ENCODE measurements around the gene PRKAG2.
"Not testable (repeated sequence)": the region's sequence is repeated elsewhere in the genome, so short reads cannot be mapped to it uniquely, and the experiment has no call there.

Gene PRKAG2

DNA sequence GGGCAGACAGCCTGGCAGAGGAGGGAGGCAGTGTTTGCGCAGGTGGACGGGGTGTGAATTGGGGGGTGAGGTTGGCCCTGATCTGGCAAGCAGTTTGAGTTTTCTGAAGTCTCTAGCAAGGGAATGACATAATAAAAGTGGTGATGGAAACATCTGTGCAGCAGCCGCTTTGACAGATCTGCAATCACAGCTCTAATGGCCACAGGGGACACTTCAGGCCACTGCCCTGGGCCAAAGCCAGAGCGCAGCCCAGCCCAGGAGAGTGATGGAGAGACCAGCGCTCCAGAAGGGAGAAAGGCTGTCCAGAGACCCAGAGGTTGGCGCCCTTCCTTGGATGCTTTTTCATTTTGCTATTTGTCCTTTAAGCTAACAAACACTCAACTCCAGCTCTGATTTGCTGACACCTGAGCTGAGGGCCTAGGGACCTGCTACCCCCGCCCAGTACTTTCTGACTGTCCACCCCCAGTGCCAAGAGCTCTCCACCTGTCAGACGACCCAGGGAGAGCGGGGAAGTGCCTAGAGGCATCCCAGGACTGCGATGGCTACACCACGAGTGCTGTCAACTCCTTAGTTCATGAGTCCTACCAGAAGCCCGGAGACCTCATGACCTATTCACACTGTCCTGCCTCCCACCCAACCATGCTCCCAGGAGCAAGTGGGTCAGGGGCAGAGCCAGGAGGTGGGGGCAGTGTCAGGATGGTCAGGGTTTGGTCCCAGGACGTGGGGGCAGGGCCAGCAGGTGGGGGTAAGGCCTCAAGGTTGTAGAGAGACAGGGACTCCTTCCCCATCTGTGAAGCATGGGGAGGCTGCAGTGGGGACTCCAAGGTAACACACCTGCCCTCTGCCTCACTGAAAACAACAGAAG lies 112.6 kb downstream of the PRKAG2 start:
- no peak for DNase-seq (ENCODE audit: low spot score)

DNA sequence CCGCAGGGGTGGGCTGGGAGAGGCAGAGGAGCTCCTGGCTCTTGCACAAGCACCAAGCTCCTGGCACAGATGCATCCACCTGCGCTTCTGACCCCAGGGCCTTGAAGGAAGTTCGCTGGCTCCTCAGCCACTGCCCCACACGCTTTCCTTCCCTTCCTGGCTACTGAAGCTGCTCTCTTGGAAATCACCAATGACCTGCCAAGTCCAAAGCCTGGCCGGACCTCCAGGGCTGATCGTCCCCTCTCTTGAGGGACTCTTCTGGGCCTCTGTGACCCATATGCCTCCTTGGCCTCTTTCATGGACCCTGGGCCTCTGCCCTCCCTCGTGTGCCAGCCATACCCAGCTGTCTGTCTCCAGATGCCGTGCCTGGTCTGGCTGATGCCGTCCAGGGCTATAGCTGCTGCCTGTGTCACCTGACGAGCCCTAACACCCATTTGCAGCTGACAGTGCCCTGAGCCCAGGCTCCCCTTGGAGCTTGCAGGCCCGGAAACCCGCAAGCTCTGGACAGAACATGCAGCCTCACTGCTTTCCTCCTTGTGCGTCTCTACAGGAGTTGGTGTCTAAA lies 113.4 kb downstream of the PRKAG2 start:
- DNase-seq (ENCODE audit: low spot score) = no peak

DNA sequence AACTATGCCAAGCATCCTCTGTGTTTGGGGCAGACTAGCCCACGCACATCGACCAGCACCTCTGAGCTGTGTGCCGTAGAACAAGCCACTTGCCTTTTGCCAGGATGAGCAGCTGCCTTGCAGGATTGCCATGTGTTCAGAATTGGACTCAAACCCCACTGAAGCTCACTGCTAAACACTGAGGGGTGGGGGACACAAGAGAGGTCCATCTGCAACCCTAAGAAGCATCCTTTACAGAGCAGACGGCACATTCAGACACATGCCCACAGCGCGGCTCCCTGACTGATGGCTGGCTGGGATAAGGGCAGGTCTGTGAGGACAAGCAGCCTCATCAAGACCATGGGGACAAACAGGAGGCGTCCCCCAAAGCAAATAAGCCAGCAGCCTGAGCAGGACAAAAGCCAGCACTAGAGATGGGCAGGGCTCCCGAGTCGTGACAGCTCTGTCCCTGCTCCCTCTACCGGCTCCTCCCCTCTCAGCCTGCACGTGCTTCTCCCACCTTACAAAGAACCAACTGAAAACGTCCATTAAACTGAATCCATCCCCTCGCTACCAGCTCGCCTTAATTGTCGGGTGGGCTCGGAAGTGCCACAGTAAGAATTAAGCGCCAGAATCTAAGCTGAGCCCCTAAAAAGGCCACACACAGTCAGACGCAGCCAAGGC lies 114.2 kb downstream of the PRKAG2 start:
- no peak for DNase-seq (ENCODE audit: low spot score)

DNA sequence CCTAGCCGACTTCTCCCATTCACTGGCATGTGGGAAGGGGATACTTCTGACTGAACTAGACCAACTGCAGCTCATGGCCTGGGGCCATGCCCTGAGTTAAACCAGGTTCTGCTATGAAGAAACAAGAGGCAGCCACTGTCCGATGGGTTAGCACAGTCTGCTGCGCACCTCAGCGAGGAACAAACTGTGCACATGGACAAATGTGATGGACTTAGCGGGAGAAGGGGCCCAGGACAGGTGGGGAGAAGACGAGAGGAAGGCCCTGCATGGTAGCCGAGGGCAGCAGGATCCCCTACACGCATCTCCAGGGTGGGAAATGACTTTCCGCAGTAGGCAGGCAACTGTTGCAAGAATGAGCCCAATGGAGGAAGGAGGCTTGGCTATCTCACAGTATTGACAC lies 115.0 kb downstream of the PRKAG2 start:
- DNase-seq (ENCODE audit: low spot score) = no peak

DNA sequence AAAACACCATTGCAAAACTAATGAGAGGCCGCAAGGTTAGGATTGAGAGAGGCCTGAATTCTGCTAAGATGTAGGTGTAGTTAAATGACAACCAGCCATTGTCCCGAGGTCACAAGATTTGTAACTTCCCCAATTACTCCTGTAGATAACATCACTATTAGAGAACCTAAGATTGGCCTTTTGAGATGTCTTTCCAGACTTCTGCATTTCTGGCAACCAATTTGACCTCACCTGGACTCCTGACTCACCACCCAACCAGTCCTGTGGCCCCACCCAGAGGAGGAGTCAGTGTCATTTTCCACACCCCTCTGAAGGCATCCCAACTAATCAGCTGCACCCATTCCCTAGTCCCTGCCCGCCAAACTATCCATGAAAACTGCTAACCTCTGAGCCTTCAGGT lies 115.7 kb downstream of the PRKAG2 start:
- no peak for DNase-seq (ENCODE audit: low spot score)

DNA sequence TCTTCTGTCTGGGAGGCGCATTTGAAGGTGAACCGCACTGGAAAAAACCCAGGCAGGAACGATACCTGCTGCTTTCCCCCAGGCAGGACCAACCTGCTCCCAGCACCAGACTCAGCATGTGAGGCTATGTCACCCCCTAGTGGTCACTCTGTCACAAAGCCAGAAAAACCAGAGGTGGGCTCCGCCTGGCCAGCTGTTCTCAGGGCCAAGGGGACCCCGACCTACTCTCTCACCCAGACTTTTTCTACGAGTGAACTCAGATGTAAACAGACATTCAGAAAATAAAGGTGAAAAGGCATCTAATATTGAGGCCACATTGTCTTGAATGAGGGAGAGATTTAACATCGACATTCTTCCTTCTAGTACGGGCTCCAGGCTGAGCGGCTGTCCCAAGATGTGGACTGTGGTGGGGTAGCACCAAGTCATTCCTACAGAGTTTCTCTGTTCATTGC lies 117.3 kb downstream of the PRKAG2 start:
- DNase-seq (ENCODE audit: low spot score) = peak; percentile 61

DNA sequence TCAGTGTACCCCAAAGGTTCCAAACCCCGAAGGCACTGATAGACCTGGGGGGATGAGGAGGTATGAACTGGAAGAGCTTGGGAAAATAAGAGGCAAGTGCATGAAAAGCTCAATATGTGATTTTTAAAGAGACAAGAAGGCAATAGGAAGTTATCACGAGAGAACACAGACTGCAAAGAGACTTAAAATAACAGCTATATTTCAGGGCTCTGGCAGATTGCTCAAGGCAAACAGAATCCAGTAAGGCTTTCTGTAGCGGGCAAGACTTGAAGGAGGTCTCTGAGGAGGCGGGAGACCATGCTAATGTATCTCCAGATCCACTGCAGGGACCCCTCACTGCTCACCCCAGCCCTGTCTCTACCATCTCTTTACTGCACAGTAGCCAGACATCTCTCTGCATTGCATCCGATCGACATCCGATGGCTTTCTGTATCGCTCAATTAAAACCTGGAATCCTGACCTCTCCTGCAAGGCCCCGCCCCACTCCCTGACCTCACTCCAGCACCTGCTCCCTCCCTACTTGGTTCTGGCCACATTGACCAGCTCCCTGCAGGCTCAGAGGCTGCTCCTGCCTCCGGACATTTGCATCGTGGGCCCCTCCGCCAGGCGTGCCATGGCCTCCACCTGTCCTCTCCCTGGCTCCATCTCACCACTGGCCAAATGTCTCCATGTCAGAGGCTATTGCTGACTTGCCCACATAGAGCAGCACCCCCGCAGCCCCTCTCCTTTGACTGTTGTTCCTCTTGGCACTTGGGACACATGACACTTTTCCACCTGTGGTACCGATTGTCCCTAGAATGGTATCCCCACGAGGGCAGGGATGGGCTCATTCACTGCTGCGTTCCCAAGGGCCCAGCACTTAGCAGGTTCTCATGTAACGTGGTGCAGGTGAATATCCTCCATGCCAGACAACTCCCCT lies 118.0 kb downstream of the PRKAG2 start:
- no peak for DNase-seq (ENCODE audit: low spot score)

DNA sequence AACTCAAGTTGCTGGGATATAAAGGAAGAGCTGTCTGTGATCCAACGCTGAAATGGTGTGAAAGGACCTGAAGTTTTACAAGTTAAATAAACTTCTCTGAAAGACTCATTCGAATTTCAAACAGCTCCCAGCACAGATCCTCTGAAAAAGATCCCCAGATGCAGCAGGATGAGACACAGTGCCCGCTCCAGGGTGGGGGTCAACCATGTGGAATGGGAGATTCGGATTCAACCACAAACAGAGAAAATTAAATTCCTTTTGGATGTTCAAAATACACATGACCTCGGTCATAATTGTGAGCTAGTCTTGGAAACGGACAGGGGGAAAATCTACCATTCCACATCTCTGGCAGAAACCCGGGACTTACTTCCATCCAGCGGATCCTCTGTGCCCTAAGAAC lies 119.6 kb downstream of the PRKAG2 start:
- DNase-seq (ENCODE audit: low spot score) = no peak

DNA sequence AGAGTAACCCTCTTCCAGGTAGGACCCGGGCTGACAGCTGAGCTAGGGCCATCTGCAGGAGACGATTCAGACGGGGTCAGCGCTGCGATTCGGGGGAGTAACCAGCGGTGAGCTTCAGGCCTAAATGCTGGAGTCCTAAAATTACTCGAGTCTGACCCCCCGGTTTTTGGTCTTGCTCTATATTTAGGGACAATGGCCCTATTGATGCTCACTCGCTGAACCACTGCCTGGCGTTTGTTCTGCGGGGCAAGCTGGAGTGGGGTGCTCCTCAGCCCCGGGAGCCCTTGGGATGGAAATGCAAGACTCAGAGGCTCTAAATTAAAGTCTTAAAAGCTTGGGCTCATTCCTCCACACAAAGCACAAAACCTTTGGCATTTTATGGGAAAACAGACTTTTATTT lies 120.0 kb downstream of the PRKAG2 start:
- no peak for DNase-seq (ENCODE audit: low spot score)

DNA sequence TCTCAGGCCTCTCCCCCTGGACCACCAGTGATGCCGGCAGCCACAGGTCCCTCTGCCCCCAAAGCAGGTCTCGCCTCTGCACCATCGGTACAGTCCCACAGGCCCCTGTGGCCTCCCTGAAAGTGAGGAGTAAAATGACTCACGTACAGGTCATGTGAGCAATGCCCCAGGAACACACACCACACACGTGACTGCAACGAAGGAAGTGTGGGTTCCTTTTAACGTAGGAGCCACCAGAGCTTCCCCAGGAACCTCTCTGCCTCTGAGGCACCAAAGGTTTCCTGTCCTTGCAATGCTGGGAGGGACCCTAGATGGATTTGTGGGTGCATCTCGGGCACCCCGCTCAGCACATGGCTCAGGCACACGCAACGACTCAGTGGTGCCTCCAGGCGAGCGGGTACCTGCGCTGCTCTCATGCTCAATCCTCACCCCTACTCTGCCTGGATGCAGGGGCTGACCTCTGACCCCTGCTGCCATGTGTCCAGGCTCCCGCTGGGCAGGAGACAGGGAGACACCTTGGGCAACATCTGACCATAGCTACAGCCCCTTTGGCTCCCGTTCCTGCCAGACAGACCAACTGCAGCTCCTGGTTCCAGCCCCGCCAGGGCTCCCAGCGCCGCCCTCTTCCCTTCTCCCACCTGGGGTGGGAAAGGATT lies 120.7 kb downstream of the PRKAG2 start:
- peak; percentile 69 for DNase-seq (ENCODE audit: low spot score)

DNA sequence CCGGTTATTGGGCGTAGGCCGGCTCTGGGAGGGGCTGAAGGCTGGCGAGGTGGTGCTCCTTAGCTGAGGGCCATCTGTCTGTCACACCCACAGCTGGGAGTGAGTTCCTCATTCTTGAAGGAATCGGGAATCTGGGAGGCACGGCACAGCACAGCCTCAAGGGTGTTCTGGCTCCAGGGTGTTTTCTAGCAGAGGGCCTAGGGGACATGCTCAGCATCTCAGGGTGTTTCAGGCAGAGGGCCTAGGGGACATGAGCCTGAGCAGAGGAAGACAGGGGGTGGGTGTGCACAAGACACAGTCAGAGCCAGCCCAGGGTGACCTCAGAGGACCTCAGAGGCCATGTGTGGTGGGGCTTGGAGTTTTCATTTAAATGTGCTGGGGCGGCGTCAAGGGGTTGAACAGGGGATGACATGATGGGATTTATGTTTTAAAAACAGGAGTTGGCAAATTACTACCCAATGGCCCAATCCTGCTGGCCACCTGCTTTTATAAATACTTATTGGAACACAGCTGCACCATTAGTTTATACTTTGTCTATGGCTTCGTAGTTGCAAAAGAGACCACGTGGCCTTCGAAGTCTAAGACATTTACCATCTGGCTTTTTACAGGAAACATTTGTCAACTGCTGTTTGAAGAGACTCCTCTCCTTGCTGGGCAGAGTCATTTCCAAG lies 121.6 kb downstream of the PRKAG2 start:
- no peak for DNase-seq (ENCODE audit: low spot score)

DNA sequence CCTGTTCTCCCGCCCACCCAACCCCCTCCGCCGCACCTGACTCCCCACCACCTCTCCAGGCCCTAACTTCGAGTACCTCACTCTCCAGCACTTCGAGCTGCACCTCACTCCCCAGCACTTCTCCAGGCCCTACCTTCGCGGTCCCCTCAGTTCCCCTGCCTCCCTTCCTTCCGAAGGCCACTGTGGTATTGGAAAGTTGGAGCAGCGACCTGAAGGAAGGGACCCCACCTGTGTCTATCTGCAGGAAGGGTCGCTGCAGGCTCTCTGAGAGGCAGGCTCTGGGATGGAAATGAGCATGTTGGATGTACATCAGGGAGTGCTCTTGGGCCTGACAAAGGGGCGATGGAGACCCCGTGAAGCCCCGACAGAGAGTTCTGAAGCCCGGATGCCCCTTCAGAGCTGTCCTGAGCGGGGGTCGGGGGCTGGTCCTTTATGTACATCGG lies 122.2 kb downstream of the PRKAG2 start:
- DNase-seq (ENCODE audit: low spot score) = no peak

DNA sequence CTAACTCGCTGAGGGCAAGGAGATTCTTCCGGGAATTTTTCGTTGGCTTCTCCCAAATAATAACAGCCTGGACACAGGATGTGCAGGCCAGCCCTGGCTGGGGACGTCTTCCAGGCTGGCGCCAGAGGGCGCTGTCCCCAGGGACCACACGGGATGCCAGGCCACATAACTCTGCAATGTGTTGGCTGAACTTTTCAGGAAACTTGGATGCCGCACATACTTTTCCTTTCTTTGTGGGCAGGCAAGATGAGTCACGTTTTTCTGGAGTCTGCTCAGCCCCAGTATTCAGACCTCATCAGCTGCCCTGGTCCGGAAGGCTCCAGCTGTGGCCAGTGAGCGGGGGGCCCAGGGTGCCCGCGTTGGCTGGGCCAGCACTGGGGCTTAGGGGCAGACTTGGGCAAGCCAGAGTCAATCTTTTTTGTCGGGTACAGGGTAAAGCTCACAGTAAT lies 122.7 kb downstream of the PRKAG2 start:
- no peak for DNase-seq (ENCODE audit: low spot score)

DNA sequence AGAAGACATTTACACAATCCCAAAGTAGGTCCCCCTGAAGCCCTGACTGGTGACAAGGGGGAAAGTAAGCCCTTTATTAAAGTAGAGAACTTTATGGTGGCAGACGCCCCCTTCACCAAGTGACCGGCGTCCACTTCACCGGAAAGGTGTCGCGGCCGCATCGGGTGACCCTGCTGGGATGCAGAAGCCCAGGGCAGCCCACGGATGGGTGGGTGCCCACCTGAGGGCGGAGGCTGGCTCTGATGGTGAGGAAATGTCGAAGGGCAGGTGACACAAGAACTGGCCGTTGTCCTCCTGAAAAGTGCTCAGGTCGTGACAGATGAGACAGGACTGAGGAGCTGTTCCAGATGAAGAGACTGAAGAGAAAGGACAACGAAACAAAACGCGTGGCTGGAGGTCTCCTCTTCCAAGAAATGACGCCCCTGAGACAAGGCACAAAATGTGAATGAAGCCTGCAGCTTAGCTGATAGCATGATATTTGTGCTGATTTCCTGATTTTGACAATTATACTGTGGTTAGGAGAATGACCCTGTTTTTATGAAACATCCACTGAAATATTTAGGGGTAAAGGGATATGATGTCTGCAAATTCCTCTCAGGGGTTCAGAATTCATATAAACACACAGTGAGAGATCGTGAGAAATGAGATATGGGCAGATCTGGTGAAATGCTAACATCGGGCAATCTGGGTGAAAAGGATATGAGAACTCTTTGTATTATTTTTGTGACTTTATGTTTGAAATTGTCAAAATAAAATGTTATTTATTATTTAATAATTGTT lies 123.9 kb downstream of the PRKAG2 start:
- DNase-seq (ENCODE audit: low spot score) = no peak

DNA sequence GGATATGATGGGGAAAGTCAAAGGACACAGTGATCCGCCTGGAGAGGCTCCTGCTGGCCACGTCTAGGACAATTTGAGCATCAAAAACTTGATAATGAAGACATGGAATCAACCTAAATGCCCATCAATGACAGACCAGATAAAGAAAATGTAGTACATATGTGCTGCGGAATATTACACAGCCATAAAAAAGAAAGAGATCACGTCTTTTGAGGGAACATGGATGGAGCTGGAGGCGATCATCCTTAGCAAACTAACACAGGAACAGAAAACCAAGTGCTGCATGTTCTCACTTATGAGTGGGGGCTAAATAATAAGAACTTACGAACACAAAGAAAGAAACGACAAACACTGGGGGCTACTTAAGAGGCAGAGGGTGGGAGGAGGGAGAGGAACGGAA lies 124.9 kb downstream of the PRKAG2 start:
- DNase-seq (ENCODE audit: low spot score) = no peak

DNA sequence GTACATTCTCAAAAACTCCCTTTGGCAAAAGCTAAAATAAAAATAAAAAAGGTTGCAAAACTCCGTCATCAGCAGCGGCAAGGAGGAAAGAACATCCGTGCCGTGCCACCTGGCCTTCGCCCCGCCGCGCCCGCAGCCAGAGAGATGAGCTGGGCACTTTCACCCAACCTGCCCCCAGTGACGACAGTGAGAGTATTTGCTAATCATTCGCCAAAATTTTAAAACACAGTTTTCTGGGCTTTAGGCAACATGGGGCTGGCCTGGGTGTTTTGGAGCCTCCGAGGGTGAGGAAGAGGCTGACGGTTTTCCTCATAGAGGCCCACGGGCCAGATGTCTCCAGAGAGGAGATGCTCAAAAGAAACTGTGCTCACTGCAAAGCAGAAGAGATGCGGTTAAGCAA lies 128.2 kb downstream of the PRKAG2 start:
- no peak for DNase-seq (ENCODE audit: low spot score)

DNA sequence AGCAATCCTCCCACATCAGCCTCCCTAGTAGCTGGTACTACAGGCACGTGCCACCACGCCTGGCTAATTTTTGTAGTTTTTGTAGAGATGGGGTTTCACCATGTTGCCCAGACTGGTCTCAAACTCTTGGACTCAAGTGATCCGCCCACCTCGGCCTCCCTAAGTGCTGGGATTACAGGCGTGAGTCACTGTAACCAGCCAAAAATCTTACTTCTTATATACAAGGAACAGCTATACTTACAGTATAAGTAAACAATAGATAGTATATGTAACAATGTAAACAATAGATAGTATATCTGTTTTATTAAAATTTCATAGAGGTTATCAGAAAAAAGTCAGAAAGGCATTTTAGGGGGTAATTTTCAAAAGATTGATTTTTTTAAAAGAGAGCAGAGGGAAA lies 128.9 kb downstream of the PRKAG2 start:
- DNase-seq (ENCODE audit: low spot score) = not testable (repeated sequence)

DNA sequence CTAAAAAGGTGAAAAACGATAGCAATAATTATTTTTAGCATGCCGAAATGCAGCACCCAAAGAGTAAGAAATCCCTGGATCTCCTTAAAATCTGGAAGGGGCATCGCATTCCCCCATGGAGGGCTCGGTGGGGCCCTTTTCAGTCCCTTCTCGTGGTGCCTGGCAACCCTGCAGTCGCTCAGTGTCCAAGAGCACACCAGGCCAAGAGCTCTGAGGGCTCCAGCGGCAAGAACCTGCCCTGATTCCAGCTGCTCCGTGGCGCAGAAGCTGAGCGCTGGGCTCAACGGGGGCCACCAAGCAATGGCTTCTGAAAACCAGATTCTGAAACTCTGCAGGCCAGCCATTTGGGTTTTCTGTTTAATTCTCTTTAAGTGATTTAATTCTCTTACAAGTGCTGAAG lies 131.2 kb downstream of the PRKAG2 start:
- no peak for DNase-seq (ENCODE audit: low spot score)

DNA sequence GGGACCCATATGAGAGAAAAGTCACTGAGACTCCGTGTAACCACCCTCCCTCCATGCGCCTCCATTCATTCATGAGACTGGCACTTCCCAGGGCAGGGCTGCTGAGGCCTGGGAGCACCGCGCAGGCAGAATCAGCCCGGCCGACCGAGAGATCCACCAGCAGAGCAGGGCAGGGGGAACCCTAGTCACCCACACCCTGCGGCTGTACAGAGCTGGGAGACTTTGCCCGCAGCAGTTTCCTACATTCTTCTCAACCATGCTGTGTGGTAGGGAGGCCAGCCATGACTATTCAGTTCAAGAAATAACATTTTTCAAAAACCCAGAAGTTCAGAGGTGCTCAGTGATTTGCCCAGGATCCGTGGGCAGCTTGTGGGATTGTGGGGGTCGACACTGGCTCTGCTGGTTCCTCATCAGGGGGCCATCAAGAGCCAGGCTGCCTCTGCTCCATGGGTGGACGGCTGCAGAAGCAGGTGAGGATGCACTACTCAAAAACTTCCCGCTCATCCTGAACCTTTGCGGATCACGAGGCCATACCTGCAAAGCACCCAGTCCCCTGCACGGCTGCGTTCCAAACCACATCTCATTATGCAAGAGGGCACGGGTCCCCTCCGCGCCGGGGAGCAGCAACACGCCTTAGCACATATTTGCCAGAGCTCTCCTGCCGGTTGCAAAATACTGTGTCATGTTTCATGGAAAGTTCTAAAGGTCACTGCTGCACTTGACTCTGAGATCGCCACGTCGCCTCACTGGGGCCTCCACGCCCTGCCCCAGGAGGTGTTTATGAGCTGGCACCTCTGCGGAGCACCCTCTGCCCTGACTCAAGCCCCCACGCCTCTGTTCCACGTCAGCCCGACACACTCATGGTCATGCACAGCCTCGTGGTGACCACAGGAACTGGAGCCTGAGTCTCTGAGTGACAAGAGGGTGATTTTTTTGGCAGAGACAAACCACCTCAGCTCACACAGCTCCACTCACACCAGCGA lies 132.0 kb downstream of the PRKAG2 start:
- DNase-seq (ENCODE audit: low spot score) = no peak

All from CD4-positive, alpha-beta T cell treated with Interleukin-6 at 100 ng/mL for 8 hours (primary cell).